ENCODE data around the gene MACROH2A1.

MACROH2A1 gene

GRCh38 chr5:135434591-135435466, 35.8 kb upstream of the MACROH2A1 start:
- H3K4me1 ChIP-seq (ENCODE audit: insufficient read depth, insufficient read length) = peaks cover 6% of the 10 kb centered on the region

GRCh38 chr5:135433681-135434426, 34.8 kb upstream of the MACROH2A1 start:
- Histone ChIP-seq H3K4me3 (ENCODE audit: insufficient read length, low read depth) (no peak overlapping the region), H3K4me1 (ENCODE audit: insufficient read depth, insufficient read length) (peaks cover 6% of the 10 kb centered on the region), H3K27me3 (ENCODE audit: insufficient read depth, insufficient read length) (no peaks in the 10 kb centered on the region), H3K9me3 (ENCODE audit: insufficient read depth, low read length) (peaks cover 7% of the 10 kb centered on the region; the same call in 1 of the 2 replicates), H3K9ac (ENCODE audit: insufficient read length, low read depth) (no peak overlapping the region), H3K36me3 (ENCODE audit: insufficient read depth, insufficient read length, low read length) (no peaks in the 10 kb centered on the region)
- no peak for TF ChIP-seq SUZ12 (IDR thresholded peaks at IDR 0.05; ENCODE audit: extremely low read depth, insufficient read depth, insufficient read length)
- no peak for DNase-seq (ENCODE audit: low read depth, low spot score)

More at GRCh38 chr5:135434591-135435466, 35.8 kb upstream of the MACROH2A1 start:
- no peaks in the 10 kb centered on the region for H3K36me3 ChIP-seq (ENCODE audit: insufficient read depth, insufficient read length, low read length)
- H3K4me3 ChIP-seq (ENCODE audit: insufficient read length, low read depth) = no peak overlapping the region
- H3K9me3 ChIP-seq (ENCODE audit: insufficient read depth, low read length) = no peaks in the 10 kb centered on the region
- TF ChIP-seq SUZ12 (IDR thresholded peaks at IDR 0.05; ENCODE audit: extremely low read depth, insufficient read depth, insufficient read length) (no peak), YY1 (IDR thresholded peaks at IDR 0.05; ENCODE audit: insufficient read depth, insufficient read length) (no peak), ZNF274 (IDR thresholded peaks at IDR 0.05; ENCODE audit: low read depth, low read length) (no peak)
- no peak overlapping the region for H3K9ac ChIP-seq (ENCODE audit: insufficient read length, low read depth)
- H3K27me3 ChIP-seq (ENCODE audit: insufficient read depth, insufficient read length) = no peaks in the 10 kb centered on the region
- DNase-seq (ENCODE audit: low read depth, low spot score) = no peak

GRCh38 chr5:135432113-135432512, 33.1 kb upstream of the MACROH2A1 start:
- Histone ChIP-seq H3K9me3 (ENCODE audit: insufficient read depth, low read length) (peaks cover 17% of the 10 kb centered on the region; the same call in 1 of the 2 replicates), H3K27me3 (ENCODE audit: insufficient read depth, insufficient read length) (no peaks in the 10 kb centered on the region), H3K4me3 (ENCODE audit: insufficient read length, low read depth) (no peak overlapping the region), H3K4me1 (ENCODE audit: insufficient read depth, insufficient read length) (peaks cover 6% of the 10 kb centered on the region), H3K36me3 (ENCODE audit: insufficient read depth, insufficient read length, low read length) (no peaks in the 10 kb centered on the region), H3K9ac (ENCODE audit: insufficient read length, low read depth) (no peak overlapping the region)
- TF ChIP-seq YY1 (IDR thresholded peaks at IDR 0.05; ENCODE audit: insufficient read depth, insufficient read length) (no peak), ZNF274 (IDR thresholded peaks at IDR 0.05; ENCODE audit: low read depth, low read length) (no peak), SUZ12 (IDR thresholded peaks at IDR 0.05; ENCODE audit: extremely low read depth, insufficient read depth, insufficient read length) (no peak)
- DNase-seq (ENCODE audit: low read depth, low spot score) = no peak

- Histone ChIP-seq H3K36me3 (ENCODE audit: insufficient read depth, insufficient read length, low read length) (no peaks in the 10 kb centered on the region), H3K4me1 (ENCODE audit: insufficient read depth, insufficient read length) (no peaks in the 10 kb centered on the region), H3K9ac (ENCODE audit: insufficient read length, low read depth) (no peak overlapping the region), H3K4me3 (ENCODE audit: insufficient read length, low read depth) (no peak overlapping the region), H3K27me3 (ENCODE audit: insufficient read depth, insufficient read length) (no peaks in the 10 kb centered on the region), H3K9me3 (ENCODE audit: insufficient read depth, low read length) (peaks cover 17% of the 10 kb centered on the region; the same call in 1 of the 2 replicates)
- DNase-seq (ENCODE audit: low read depth, low spot score) = no peak
- TF ChIP-seq ZNF274 (IDR thresholded peaks at IDR 0.05; ENCODE audit: low read depth, low read length) (no peak), YY1 (IDR thresholded peaks at IDR 0.05; ENCODE audit: insufficient read depth, insufficient read length) (no peak), SUZ12 (IDR thresholded peaks at IDR 0.05; ENCODE audit: extremely low read depth, insufficient read depth, insufficient read length) (no peak)
Observed at GRCh38 chr5:135430135-135430437, 31.1 kb upstream of the MACROH2A1 start.

GRCh38 chr5:135429301-135430134, 30.5 kb upstream of the MACROH2A1 start:
- peaks cover 17% of the 10 kb centered on the region; the same call in 1 of the 2 replicates for H3K9me3 ChIP-seq (ENCODE audit: insufficient read depth, low read length)
- H3K4me1 ChIP-seq (ENCODE audit: insufficient read depth, insufficient read length) = no peaks in the 10 kb centered on the region
- H3K36me3 ChIP-seq (ENCODE audit: insufficient read depth, insufficient read length, low read length) = no peaks in the 10 kb centered on the region
- no peak overlapping the region for H3K9ac ChIP-seq (ENCODE audit: insufficient read length, low read depth)
- DNase-seq (ENCODE audit: low read depth, low spot score) = no peak
- H3K4me3 ChIP-seq (ENCODE audit: insufficient read length, low read depth) = no peak overlapping the region
- TF ChIP-seq SUZ12 (IDR thresholded peaks at IDR 0.05; ENCODE audit: extremely low read depth, insufficient read depth, insufficient read length) = no peak
- no peak for TF ChIP-seq ZNF274 (IDR thresholded peaks at IDR 0.05; ENCODE audit: low read depth, low read length)
- no peak for TF ChIP-seq YY1 (IDR thresholded peaks at IDR 0.05; ENCODE audit: insufficient read depth, insufficient read length)
- H3K27me3 ChIP-seq (ENCODE audit: insufficient read depth, insufficient read length) = no peaks in the 10 kb centered on the region

- Histone ChIP-seq H3K4me1 (ENCODE audit: insufficient read depth, insufficient read length) (no peaks in the 10 kb centered on the region), H3K27me3 (ENCODE audit: insufficient read depth, insufficient read length) (no peaks in the 10 kb centered on the region), H3K9ac (ENCODE audit: insufficient read length, low read depth) (no peak overlapping the region), H3K36me3 (ENCODE audit: insufficient read depth, insufficient read length, low read length) (no peaks in the 10 kb centered on the region), H3K4me3 (ENCODE audit: insufficient read length, low read depth) (no peak overlapping the region), H3K9me3 (ENCODE audit: insufficient read depth, low read length) (peaks cover 17% of the 10 kb centered on the region; the same call in 1 of the 2 replicates)
- TF ChIP-seq ZNF274 (IDR thresholded peaks at IDR 0.05; ENCODE audit: low read depth, low read length) (no peak), YY1 (IDR thresholded peaks at IDR 0.05; ENCODE audit: insufficient read depth, insufficient read length) (no peak), SUZ12 (IDR thresholded peaks at IDR 0.05; ENCODE audit: extremely low read depth, insufficient read depth, insufficient read length) (no peak)
- no peak for DNase-seq (ENCODE audit: low read depth, low spot score)
Observed at GRCh38 chr5:135428586-135428985, 29.6 kb upstream of the MACROH2A1 start.
